Suppressor macrophage treated with lipopolysaccharide for 4 hours (primary cell): ENCODE measurements around the gene ZNF76.

Experiments used
- DNase-seq: peaks from one replicate; pipeline ENCODE4 v3.0.0-alpha.2; 2020

ZNF76 gene

GRCh38 chr6:35238843-35239289, 20.7 kb upstream of the ZNF76 start:
- DNase-seq = no peak

- no peak for DNase-seq
Measured at GRCh38 chr6:35239581-35239980, 20.0 kb upstream of the ZNF76 start.

GRCh38 chr6:35240838-35241801, 18.4 kb upstream of the ZNF76 start:
- peak; percentile 58 for DNase-seq

GRCh38 chr6:35242486-35242885, 17.0 kb upstream of the ZNF76 start:
- DNase-seq = no peak

- no peak for DNase-seq
Measured at GRCh38 chr6:35242906-35243305, 16.6 kb upstream of the ZNF76 start.

- DNase-seq = no peak
Measured at GRCh38 chr6:35243386-35243958, 16.1 kb upstream of the ZNF76 start.

GRCh38 chr6:35244551-35244950, 15.0 kb upstream of the ZNF76 start:
- DNase-seq = no peak

- DNase-seq = no peak
Measured at GRCh38 chr6:35247642-35248231, 11.8 kb upstream of the ZNF76 start.

GRCh38 chr6:35248300-35248699, 11.2 kb upstream of the ZNF76 start:
- DNase-seq = no peak

GRCh38 chr6:35248965-35249364, 10.6 kb upstream of the ZNF76 start:
- DNase-seq = no peak

- DNase-seq = no peak
Measured at GRCh38 chr6:35251949-35252348, 7.6 kb upstream of the ZNF76 start.

GRCh38 chr6:35253249-35253648, 6.3 kb upstream of the ZNF76 start:
- no peak for DNase-seq

GRCh38 chr6:35258336-35258735, 1.2 kb upstream of the ZNF76 start:
- DNase-seq = no peak

GRCh38 chr6:35258858-35259193, 709 bp upstream of the ZNF76 start:
- peak; percentile 32 for DNase-seq

GRCh38 chr6:35259948-35260590, 534 bp downstream of the ZNF76 start:
- peak; percentile 54 for DNase-seq

GRCh38 chr6:35260591-35261570, 1.3 kb downstream of the ZNF76 start:
- peak; percentile 30 for DNase-seq

- no peak for DNase-seq
Measured at GRCh38 chr6:35262596-35262995, 3.1 kb downstream of the ZNF76 start.

GRCh38 chr6:35264550-35265274, 5.2 kb downstream of the ZNF76 start:
- no peak for DNase-seq

- no peak for DNase-seq
Measured at GRCh38 chr6:35265523-35265922, 6.0 kb downstream of the ZNF76 start.

GRCh38 chr6:35267446-35267845, 7.9 kb downstream of the ZNF76 start:
- no peak for DNase-seq

GRCh38 chr6:35267897-35268296, 8.4 kb downstream of the ZNF76 start:
- no peak for DNase-seq

- no peak for DNase-seq
Measured at GRCh38 chr6:35272005-35272404, 12.5 kb downstream of the ZNF76 start.
